ENCODE results near the gene WBP1L.

WBP1L gene

DNA sequence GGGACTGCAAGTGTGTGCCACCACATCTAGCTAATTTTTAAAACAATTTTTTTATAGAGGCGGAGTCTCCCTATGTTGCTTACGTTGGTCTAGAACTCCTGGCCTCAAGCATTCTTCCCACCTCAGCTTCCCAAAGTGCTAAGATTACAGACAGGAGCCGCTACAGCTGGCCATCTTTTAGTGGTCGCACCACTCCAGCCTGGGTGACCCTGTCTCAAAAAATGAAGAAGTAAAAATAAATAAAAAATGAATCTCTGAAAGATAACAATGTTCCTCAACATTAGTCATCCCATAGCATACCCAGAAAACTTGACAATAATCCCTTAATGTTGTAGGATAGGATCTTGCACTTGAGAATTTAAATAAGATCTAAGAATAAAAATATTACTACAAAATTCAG is 18.2 kb downstream of the WBP1L start:
- no peak for DNase-seq

DNA sequence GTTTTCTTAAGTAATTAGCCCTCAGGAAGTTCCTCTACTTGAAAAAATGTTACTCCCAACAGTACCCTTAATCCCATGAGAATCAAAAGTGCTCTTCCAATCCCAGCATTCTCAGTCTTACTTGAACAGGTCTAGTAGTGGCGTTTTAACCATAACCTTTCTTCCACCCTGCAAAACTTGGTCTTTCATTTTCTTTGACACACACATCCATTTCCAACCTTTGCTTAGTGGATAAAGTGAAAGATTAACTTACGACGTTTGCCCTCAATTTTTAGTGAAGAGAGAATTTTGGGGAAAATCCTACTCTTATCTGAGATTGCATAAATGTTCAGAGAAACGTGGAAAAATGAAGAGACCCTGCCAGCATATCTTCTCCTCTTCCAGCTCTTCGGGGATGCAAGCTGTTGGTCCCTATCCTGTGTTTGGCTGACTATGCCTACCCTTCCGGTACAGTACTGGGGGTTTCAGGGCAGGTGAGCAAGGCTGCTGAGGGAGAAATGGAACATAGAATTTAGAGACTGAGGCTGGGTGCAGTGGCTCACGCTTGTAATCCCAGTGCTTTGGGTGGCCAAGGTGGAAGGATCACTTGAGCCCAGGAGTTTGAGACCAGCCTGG is 18.8 kb downstream of the WBP1L start:
- DNase-seq, result no peak

DNA sequence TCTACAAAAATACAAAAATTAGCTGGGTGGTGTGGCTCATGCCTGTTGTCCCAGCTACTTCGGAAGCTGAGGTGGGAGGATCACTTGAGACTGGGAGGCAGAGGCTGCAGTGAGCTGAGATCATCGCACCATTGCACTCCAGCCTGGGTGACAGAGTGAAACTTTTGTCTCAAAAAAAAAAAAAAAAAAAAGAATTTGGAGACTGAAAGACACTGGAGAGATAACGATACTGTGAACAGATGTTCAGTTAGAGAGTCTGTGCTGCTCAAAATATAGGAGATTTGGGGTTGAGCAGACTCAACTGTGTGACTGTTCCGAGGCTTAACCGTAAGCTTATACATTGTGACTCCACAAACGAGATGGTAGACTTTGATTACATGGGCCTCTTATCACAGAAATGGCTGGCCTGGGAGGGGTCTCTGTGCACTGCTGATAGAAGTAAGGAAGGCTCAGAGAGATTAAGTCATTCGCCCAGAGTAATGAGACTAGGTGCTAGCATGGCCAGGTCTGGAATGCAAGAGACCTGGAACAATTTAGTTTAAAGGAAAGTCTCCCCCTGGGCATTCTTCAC is 19.4 kb downstream of the WBP1L start:
- DNase-seq, result no peak

DNA sequence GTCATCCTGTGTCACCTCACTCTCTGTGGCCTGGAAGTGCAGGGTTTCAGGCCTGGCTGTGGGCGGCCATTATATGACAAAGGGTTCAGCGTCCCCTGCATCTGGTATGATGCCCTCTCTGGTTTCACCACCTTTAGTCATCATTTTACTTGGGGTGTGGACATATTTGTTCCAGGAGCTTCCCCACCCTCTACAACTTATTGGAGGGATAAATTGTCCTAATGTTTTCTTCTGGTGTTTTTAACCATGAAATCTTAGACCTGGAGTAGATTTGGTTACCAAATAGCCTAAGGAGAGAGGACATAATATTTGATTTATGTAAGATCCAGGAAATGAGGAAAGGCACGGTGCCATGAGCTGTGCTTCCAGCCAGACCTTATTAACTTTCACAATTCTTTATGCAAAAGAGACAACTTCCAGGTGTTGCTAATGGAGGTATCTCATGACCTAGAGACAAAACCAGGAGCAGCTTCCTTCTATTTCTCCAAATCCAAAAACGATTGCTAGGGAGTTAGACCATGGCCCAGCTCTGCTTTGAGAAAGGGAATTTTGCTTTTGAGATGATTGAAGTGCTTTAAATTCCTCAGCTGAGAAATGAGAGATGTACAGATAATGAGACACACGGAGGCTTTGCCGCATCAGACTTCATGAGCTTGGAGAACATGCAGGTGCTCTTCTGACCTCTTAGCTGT is 20.9 kb downstream of the WBP1L start:
- no peak for DNase-seq

DNA sequence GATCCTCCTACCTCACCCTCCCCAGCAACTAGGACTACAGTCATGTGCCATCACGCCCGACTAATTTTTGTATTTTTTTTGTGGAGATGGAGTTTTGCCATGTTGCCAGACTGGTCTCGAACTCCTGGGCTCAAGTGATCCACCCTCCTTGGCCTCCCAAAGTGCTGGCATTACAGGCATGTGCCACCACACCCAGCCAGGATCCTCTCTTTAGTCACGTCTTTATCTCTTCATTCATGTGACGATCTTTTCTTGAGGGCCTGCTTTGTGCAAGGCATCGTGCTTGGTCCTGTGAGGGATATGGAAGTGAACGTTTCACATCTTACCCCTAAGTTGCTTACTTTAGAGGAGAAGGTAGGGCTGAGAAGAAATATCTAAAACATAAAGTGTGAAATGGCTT is 21.6 kb downstream of the WBP1L start:
- no peak for DNase-seq

DNA sequence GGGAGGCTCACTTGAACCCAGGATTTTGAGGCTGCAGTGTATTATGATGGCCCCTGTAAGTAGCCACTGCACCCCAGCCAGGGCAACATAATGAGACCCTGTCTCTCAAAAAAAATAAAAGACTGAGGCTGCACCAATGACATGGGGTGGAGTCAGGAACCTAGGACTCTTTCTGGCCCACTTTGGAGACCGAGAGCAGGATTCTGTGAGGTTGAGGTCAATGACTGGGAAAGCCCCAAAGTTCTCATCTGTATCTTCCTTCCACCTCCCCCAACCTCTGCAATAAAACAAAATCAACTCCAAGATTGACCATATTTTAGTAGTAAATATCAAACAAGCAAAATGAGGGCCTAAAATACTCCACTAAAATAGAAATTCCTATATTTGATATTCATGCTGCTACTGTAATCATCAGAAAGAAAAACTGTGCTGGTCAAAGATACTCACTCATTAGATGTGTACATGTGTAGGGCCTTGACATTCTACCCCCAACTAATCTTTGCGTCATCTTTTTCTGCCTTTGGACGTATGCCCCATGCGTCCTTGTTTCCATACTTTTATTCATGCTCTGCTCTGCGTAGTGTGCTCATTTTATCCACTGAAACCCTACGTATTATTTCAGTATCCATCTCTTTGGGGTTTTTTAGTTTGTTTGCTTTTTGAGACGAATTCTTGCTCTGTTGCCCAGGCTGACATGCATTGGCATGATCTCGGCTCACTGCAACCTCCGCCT is 23.8 kb downstream of the WBP1L start:
- no peak for DNase-seq

GRCh38 chr10:102769375-102770107 is 25.8 kb downstream of the WBP1L start:
- no peak for DNase-seq

GRCh38 chr10:102770108-102770482 is 26.3 kb downstream of the WBP1L start:
- no peak for DNase-seq

DNA sequence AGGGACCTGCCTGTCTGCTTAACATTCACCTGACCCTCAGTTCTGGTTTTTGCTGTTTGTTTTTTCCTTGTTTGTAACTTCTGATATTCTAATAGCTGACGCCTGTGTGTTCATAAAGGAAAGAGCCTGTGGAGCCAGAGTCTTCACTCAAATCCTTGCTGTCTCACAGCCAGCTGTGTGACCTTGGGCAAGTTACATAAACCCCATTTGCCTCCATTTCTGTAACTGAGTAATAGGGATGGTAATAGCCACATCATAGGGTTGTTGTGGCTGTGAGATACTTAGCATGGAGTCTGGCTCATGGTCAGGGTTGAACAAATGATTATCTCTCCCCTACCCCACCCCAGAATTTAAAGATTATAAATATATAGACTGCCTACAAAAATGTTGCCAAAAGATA is 27.0 kb downstream of the WBP1L start:
- DNase-seq, result no peak

DNA sequence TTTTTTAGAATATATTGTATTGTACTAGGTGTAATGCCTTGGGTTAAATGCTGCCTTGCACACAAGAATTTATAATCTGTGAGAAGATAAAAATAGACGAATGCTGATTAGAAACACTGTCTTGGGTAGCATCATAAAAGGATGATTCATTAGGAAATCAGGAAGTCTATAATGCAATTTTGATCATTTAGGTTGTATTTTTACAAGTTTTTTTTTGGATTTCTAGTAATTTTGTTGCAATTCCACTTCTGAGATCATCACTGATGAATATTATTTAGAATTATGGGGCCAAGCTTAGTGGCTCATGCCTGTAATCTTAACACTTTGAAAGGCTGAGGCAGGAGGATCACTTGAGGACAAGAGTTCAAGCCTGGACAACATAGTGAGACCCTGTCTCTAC is 29.6 kb downstream of the WBP1L start:
- DNase-seq, result peak in 2 of 3 donors; percentile 74 to 90

DNA sequence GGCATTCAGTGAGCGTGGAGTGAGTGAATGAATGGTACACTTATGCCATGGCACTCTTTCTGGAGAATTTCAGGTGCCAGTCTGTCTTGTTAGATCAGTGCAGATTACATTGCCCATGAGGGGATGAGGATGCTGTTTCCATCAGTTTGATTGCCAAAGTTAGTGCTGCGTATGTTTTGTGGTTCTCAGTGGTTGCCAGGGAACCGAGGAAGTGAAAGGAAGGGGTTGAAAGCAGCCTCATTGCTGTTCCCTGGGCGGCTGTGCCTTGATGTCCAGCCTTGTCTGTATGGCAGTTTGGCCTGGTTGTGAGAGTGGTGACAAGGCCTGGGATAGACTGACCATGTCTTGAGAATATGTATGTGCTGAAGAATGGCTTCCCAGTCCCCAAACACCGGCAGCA is 30.2 kb downstream of the WBP1L start:
- DNase-seq, result no peak

DNA sequence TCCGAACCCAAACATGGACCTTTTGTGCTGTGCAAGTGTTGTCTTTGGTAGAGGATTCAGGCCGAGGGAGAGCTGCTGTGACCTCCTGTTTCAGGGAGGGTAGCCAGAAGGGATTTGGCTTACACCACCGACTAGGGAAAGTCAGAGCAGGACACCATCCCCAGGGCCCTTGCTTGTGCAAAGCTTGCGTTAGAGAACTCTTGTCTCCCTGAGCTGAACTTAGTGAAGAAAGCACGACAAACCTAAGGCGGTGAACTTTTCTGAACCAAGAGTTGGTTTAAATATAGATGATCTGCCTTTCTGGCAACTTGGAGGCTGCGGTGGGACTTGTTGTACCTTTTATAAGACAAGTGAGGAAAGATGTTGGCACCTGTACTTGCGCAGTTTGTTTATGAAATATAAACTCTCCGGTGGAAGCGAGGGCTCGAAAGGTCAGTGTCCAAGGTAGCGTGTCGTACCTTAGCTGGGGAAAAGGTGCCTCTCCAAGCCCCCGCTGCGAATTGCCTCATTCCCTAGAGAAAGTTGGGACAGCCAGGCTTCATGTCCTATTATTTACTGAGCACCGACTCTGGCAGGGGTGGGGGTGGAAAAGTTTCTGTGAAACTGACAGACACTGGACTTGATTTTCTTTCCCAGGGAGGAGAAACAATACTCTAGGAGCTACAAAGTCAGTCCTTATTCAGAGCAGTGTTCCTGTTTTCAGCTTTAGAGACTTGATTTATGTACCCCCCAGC is 31.6 kb downstream of the WBP1L start:
- no peak for DNase-seq

DNA sequence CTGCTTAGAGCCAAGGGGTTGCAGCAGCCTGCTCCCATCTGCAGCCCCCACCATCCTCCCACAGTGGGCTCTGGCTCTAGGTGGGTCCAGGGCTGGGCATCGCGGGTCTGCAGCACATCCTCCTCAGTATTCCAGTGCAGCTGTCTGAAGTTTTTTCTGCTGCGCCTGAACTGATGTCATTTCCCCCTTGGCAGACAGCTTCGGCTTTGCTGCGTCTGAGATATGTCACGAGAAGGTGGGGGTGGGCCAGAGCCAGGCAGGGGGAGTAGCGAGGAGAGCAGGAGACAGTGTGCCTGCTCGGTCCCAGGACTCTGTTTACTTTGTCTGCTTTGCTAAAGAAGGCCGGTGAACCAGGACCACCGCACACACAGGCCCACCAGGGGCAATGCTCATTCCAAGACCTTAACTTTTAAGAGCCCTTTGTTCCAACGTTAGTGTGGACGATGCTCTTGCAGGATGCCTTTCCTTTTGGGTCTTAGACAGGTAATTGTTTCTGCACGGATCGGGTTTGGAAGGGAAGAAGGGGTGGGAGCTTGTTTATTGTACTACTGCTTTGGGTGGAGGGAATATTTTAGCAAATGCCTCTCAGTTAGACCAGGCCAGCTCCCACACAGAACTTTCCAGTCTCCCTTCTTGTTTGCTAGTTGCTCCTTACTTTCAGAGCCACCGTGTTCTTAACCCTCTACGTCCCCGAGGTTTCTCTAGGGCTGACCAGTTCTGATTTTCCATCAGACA is 32.4 kb downstream of the WBP1L start:
- peak; percentile 69 to 81 (median 76) for DNase-seq

DNA sequence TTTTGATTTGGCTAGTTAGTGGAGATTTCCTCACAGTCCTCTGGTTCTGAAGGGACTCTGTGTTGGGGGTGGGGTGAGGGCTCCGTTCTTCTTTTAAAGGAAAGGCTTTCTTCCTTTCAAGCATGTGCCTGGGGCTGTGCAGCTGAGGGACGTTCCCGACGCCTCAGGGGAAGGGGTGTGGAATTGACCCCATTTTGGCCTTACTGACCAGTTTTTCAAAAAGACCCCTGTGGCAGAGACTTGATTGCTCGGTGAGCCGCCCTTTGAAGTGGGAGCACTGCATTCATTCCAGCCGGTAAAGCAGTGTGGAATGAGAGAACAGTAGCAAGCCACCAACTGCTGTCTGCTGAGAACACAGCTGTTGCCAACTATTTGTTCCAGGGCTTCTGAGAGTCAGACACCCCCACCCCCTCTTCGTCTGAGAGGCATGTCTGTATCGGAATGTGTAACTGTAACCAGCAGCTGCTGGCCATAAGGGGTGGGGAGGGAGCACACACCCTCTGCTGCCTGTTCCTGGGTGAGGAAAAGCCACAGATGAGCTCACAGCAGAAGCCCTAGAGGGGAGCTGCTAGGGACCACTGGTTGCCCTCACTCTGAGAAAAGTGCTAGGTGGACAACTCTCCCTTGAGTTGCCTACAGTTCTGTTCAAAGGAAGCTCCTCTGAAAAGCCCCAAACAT is 33.2 kb downstream of the WBP1L start:
- no peak for DNase-seq

- no peak for DNase-seq
These were observed 34.1 kb downstream of the WBP1L start for GRCh38 chr10:102777711-102778453.

GRCh38 chr10:102778781-102779180 is 35.0 kb downstream of the WBP1L start:
- DNase-seq, result no peak

- DNase-seq, result peak in 2 of 3 donors; percentile 56 to 58
These were observed 36.2 kb downstream of the WBP1L start for GRCh38 chr10:102779680-102780526.

DNA sequence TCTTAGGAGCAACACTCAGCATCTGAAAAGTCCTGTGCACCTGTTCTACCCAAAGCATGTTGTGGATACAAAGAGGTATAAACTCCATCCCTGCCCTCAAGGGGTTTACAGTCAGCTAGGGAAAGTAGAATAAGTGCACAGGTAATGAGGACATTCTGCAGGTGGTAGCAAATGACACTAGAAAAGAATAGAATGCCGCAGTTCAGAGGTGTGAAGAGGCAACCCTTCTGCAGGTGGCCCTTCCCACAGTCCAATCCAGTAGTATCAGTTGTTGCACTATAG is 36.7 kb downstream of the WBP1L start:
- no peak for DNase-seq

DNA sequence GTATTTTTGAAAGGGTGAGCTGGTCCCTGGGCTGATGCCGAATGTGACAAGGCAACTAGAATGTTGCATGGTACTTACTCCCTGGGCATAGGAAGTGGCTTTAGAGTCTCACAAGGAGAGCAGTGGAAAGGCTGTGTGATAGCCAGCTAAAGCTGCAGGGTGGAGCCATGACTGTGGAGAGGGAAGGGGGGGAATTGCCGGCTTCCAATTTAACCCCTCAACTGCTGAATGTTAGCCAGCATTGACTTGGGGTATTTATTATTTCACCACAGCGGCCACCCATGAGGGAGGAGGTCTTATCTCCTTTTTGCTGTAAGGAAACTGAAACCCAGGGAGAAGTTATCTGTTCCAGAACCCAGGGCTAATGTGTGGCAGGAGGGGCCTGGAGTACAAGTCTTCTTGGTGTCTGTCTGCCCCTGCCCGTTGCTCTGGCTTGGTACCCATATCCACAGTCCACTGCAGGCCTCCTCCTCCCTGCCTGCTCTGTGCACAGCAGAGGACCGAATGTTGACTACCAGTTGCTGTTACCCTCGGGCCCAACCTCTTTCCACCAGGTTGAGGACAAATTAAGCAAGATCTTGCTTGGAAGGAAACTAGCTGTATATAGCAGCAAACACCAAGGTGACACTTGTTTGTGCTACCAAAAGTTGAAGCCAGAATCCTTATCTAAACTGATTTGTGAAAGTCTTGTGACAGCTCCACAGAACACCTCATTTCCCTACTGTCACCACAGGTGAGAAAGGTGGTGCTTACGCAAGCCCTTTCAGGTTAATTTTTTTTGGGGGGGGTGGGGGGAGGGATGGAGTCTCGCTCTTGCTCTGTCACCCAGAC is 37.6 kb downstream of the WBP1L start:
- DNase-seq, result no peak
